ENCODE data around the gene TCERG1L. TPM values are rescaled to one million over a fixed set of nuclear protein-coding genes. Genes with fewer than 3 reads are reported as not detected.
"Not testable (repeated sequence)": the region's sequence is repeated elsewhere in the genome, so short reads cannot be mapped to it uniquely, and the experiment has no call there.

TCERG1L gene
- total RNA-seq, 1 donor from 2014 or later = 0.08 TPM

GRCh38 chr10:131152456-131152855 lies 159.1 kb downstream of the TCERG1L start:
- not testable (repeated sequence) for ATAC-seq; DNase-seq (ENCODE audit: low spot score)

DNA sequence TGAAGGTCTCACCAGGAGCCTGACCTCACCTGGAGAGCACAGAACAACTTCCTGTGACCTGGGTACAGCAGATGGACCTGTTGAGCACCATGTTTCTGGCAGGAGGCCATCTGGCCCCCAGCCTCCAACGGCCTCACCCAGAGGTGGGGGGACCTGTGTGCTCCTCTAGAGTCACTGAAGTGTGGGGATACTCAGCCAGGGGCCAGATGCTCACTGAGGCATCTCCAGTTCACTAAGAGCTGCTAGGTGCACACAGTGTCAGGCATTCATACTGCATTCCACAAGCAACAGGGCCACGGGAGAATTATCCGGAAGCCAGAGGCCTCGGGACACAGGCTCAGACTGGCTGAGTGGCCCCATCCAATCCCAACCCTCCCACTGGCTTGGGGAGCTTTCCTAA lies 161.4 kb downstream of the TCERG1L start:
- ATAC-seq (no peak), DNase-seq (ENCODE audit: low spot score) (no peak)

GRCh38 chr10:131149586-131149985 lies 161.9 kb downstream of the TCERG1L start:
- ATAC-seq (no peak), DNase-seq (ENCODE audit: low spot score) (no peak)

DNA sequence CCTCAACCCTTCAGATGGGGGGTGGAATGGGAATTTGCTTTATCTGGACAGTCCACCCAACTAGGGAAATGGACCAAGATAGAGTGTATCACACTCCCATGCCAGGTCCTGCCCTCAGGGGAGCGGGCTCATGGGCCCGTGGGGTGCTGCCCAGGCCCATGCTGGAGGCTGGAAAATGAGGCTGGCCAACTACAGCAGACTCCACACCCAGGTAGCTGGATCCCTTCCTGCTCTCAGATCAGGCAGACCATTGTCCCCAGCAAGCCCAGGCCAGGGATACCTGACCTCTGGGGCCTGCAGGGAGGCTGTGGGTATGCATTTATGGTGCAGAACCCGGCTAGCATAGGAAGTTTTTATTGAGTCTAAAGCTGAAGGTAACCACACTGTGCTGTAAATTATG lies 162.4 kb downstream of the TCERG1L start:
- no peak for DNase-seq (ENCODE audit: low spot score)
- ATAC-seq = no peak

- ATAC-seq (no peak), DNase-seq (ENCODE audit: low spot score) (no peak)
Measured at GRCh38 chr10:131148270-131148669, 163.3 kb downstream of the TCERG1L start.

GRCh38 chr10:131147301-131147975 lies 164.1 kb downstream of the TCERG1L start:
- ATAC-seq = no peak
- no peak for DNase-seq (ENCODE audit: low spot score)

DNA sequence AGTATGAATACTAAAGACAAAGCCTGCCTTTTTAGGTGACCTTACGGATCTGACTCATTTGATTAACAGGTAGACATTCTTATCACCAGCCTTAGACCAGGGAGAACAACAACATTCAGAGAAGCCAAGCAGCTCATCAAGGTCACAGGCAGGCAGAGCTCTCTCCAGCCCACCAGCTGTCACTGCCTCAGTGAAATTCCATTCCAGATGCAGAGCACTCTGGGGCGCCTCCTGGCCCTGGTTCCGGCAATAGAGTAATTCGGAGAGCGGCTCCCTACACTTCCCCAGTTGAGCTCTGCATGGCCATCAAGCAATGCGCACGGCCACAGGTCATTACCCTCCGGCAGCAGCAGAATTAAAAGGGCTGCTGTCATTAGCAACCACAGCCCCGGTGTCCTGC lies 164.7 kb downstream of the TCERG1L start:
- ATAC-seq (no peak), DNase-seq (ENCODE audit: low spot score) (no peak)

- no peak for DNase-seq (ENCODE audit: low spot score)
- no peak for ATAC-seq
Measured at GRCh38 chr10:131145756-131146155, 165.8 kb downstream of the TCERG1L start.

GRCh38 chr10:131144711-131145375 lies 166.7 kb downstream of the TCERG1L start:
- ATAC-seq = no peak
- no peak for DNase-seq (ENCODE audit: low spot score)

GRCh38 chr10:131144196-131144595 lies 167.3 kb downstream of the TCERG1L start:
- DNase-seq (ENCODE audit: low spot score) (no peak), ATAC-seq (no peak)

DNA sequence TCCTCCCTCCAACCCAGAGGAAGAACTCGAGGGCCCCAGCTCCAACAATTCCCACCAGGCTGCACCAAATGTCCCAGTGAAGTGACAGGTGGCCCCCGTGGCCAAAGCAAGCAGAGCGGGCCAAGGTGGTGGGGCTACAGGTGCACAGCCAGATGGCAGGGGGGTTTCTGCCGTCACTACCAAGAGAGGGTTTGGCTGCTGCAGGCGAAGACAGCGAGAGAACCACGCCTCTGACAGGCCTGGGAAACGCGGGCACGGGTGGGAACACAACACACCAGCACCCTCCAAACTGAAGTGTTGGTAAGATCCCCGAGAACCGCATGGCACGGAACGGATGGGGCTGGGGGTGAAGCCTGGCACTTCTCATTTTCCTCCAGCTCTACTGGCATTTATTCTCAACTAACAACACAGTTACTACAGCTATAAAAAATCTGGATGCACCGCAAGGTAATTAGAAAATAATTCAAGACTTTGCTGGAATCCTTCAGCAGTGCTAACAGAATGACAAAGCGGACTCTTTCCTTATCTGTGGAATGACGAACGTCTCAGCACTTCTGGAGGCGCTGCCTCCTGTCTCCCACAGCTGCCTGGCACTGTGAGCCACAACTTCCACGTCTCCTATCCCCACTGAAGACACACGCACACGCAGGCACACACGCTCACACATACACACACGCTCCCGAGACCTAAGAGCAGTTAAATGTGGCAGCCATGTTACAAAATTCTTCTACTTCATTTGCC lies 167.9 kb downstream of the TCERG1L start:
- DNase-seq (ENCODE audit: low spot score) = no peak
- ATAC-seq = no peak

DNA sequence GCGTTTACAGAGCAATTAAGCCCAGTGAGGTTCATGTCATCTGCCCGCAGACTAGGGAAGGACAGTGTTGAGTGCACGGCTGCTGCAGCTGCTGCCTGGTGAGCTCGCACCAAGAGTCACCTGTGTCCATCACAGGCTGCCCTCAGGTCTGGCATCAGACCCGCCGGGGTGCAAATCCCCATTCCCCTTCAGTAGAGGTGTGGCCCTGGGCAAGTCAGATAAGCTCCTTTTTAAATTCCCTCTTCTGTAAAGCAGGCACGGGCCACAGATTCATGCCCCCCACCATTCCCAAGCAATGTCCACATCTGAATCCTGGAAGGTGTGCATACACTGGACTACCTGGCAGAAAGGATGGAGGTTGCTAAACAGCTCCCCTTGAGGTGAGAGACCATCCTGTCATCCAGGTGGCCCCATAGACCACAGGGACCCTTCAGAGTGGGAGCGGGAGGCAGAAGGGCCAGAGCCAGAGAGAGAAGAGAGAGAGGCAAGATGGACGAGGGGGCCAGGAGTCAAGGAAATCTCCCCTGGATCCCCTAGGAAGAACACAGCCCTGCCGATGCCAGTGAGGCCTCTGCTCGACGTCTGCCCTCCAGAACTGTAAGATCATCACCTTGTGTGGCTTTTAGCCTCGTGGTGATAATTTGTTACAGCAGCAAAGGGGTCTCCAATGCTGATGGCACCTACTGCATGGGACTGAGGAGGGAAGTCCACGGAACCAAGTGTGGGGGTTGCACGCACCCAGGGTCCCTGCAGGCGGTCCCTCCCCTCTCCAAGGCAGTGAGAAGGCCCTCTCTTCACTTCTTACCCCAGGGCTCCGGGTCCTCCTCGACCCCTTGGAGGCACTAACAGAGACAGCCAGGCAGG lies 168.8 kb downstream of the TCERG1L start:
- ATAC-seq (no peak), DNase-seq (ENCODE audit: low spot score) (no peak)

- DNase-seq (ENCODE audit: low spot score) = no peak
- no peak for ATAC-seq
Measured at GRCh38 chr10:131141645-131142516, 169.6 kb downstream of the TCERG1L start.

GRCh38 chr10:131141207-131141606 lies 170.3 kb downstream of the TCERG1L start:
- no peak for ATAC-seq
- DNase-seq (ENCODE audit: low spot score) = no peak

- ATAC-seq = no peak
- DNase-seq (ENCODE audit: low spot score) = no peak
Measured at GRCh38 chr10:131140606-131141005, 170.9 kb downstream of the TCERG1L start.

- no peak for DNase-seq (ENCODE audit: low spot score)
- ATAC-seq = no peak
Measured at GRCh38 chr10:131137223-131137622, 174.3 kb downstream of the TCERG1L start.

- ATAC-seq; DNase-seq (ENCODE audit: low spot score): not testable (repeated sequence)
Measured at GRCh38 chr10:131136336-131136735, 175.2 kb downstream of the TCERG1L start.

- DNase-seq (ENCODE audit: low spot score) = no peak
Measured at GRCh38 chr10:131135716-131136115, 175.8 kb downstream of the TCERG1L start.

DNA sequence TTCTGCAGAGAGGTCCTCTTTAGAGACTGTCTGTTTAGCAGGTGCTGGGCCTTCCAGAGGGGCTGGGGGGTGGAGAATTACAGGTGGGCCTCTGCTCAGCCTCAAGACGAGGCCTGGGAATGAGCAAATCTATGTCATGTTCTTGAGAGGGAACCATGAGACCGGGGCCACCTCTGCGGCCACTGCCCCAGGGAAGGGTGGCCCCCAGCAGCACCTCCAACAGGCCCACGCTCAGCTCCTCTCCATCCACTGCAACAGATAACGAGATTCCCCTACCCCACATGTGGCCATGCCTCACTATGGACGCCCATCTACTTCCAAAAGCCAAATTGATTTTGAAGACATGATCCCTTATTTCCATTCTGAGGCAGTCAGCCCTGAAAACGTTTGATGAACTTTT lies 176.9 kb downstream of the TCERG1L start:
- DNase-seq (ENCODE audit: low spot score) (no peak), ATAC-seq (no peak)

More at GRCh38 chr10:131135716-131136115, 175.8 kb downstream of the TCERG1L start:
- no peak for ATAC-seq

DNA sequence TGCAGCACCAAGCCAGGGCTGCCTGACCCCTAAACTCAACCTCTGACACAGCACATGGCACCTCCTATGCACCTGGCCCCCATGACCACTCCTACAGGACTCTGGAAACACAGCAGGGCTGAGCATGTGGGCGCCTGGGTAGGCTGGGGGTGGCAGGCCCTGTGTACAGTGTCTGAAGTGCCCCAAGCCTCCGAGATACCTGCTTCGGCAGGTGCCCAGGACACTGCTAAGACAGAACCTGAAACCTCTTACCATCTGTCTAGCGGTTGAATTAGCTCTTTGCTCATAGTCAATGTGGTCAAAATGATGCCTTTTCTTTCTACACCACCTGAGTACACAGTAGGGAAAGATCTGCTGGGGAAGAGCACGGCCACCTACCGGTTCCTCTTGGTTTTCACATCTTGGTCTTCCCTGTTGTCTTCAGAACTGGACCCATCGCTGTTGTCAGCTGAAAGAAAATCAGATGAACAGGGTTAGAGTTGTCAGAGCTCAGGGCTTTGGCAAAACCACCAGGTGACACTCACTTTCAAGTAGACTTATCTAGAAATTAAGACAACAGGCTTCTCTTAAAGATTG lies 177.4 kb downstream of the TCERG1L start:
- ATAC-seq (no peak), DNase-seq (ENCODE audit: low spot score) (no peak)

All from left lobe of liver (tissue), 2 donors.